GM21619 (cell line): Measurements from ENCODE around the gene TPX2.

Source experiments
- ATAC-seq: cut with Tn5 transposase; IDR thresholded peaks from one replicate; pipeline ENCODE4 v1.9.1; 2021; ENCODE audit not compliant: unreplicated experiment

The TPX2 gene

GRCh38 chr20:31760519-31761240 lies 21.6 kb downstream of the TPX2 start:
- no peak for ATAC-seq

GRCh38 chr20:31764641-31765305 lies 25.7 kb downstream of the TPX2 start:
- ATAC-seq, result no peak

GRCh38 chr20:31767805-31768204 lies 28.7 kb downstream of the TPX2 start:
- no peak for ATAC-seq

GRCh38 chr20:31769681-31770080 lies 30.6 kb downstream of the TPX2 start:
- ATAC-seq, result no peak

- no peak for ATAC-seq
These were observed 31.2 kb downstream of the TPX2 start for GRCh38 chr20:31770243-31770642.

- ATAC-seq, result no peak
These were observed 35.3 kb downstream of the TPX2 start for GRCh38 chr20:31774408-31774807.

GRCh38 chr20:31780839-31781238 lies 41.7 kb downstream of the TPX2 start:
- no peak for ATAC-seq

GRCh38 chr20:31781945-31782344 lies 42.9 kb downstream of the TPX2 start:
- no peak for ATAC-seq

GRCh38 chr20:31784354-31785044 lies 45.4 kb downstream of the TPX2 start:
- ATAC-seq, result no peak

GRCh38 chr20:31785089-31785488 lies 46.0 kb downstream of the TPX2 start:
- ATAC-seq, result no peak

- ATAC-seq, result no peak
These were observed 49.5 kb downstream of the TPX2 start for GRCh38 chr20:31788578-31788977.

GRCh38 chr20:31790401-31790800 lies 51.3 kb downstream of the TPX2 start:
- ATAC-seq, result no peak

- ATAC-seq, result no peak
These were observed 58.3 kb downstream of the TPX2 start for GRCh38 chr20:31797364-31797763.

- ATAC-seq, result no peak
These were observed 62.4 kb downstream of the TPX2 start for GRCh38 chr20:31801508-31801907.

- ATAC-seq, result no peak
These were observed 64.6 kb downstream of the TPX2 start for GRCh38 chr20:31803552-31804291.

GRCh38 chr20:31806564-31807355 lies 67.7 kb downstream of the TPX2 start:
- ATAC-seq, result no peak

- no peak for ATAC-seq
These were observed 69.4 kb downstream of the TPX2 start for GRCh38 chr20:31808481-31808880.

- ATAC-seq, result no peak
These were observed 70.6 kb downstream of the TPX2 start for GRCh38 chr20:31809661-31810060.

GRCh38 chr20:31811198-31811597 lies 72.1 kb downstream of the TPX2 start:
- no peak for ATAC-seq
